Spleen (tissue), 7 donors: ENCODE measurements around the gene TRPC4AP.

Source experiments
- POLR2A ChIP-seq, 3 donors: fragments of 450-650 bp; IDR thresholded peaks; one replicate each; pipeline ENCODE4 v1.5.1; 2017; ENCODE audit warnings: antibody characterized with exemption in 3 of 3, mild to moderate bottlenecking in 1 of 3
- POLR2AphosphoS5 ChIP-seq, 3 donors: sonication (generic); formaldehyde crosslinking; IDR thresholded peaks; one replicate each; pipeline ENCODE4 v1.5.1; 2017; ENCODE audit warnings: antibody characterized with exemption in 3 of 3
- TF ChIP-seq, protein P1 (sequence below), 11 experiments: fragments of 200-600 bp in 7 of 11; fragments of 450-650 bp in 4 of 11; sonication (generic) in 4 of 11; IDR thresholded peaks in 8 of 11; conservative IDR thresholded peaks in 3 of 11; 1 replicate in 7 of 11; 2 replicates in 4 of 11; pipeline versions ENCODE4 v1.4.0 to v1.8.0; 2016 to 2021; ENCODE audit warnings: antibody characterized with exemption in 11 of 11, inconsistent platforms in 4 of 11, mild to moderate bottlenecking in 1 of 11
- donor health status: DM: no; HTN: no; CAD: no; lungs with moderate emphysema.
- donor health status: DM: no; HTN: no; CAD: no.
- donor health status: DM: no; HTN: no; CAD: no.

GRCh38 chr20:35115606-35116005 lies 23.0 kb upstream of the TRPC4AP start:
- TF ChIP-seq, protein P1, sequence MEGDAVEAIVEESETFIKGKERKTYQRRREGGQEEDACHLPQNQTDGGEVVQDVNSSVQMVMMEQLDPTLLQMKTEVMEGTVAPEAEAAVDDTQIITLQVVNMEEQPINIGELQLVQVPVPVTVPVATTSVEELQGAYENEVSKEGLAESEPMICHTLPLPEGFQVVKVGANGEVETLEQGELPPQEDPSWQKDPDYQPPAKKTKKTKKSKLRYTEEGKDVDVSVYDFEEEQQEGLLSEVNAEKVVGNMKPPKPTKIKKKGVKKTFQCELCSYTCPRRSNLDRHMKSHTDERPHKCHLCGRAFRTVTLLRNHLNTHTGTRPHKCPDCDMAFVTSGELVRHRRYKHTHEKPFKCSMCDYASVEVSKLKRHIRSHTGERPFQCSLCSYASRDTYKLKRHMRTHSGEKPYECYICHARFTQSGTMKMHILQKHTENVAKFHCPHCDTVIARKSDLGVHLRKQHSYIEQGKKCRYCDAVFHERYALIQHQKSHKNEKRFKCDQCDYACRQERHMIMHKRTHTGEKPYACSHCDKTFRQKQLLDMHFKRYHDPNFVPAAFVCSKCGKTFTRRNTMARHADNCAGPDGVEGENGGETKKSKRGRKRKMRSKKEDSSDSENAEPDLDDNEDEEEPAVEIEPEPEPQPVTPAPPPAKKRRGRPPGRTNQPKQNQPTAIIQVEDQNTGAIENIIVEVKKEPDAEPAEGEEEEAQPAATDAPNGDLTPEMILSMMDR (IDR thresholded peaks at IDR 0.05 in 8 of 11, conservative IDR thresholded peaks at IDR 0.05 in 3 of 11): no peak
- no peak for TF ChIP-seq POLR2A (IDR thresholded peaks at IDR 0.05)
- TF ChIP-seq POLR2AphosphoS5 (IDR thresholded peaks at IDR 0.05): no peak
